Renal cortex interstitium (tissue), 11 donors: ENCODE results near the gene MAPK10. TPM values are rescaled to one million over a fixed set of nuclear protein-coding genes. Genes with fewer than 3 reads are reported as not detected.

Experiments
- DNase-seq, 11 donors: peaks; one replicate each; pipeline ENCODE4 v3.0.0-alpha.2; 2013; ENCODE audit warnings: low read depth in 9 of 11, low spot score in 4 of 11; ENCODE audit errors: extremely low read depth in 1 of 11
- polyA plus RNA-seq, 3 donors: library from polyadenylated mRNA; unstranded; fragments of 120-200 nt; gene quantifications; one replicate each; pipeline ENCODE4 v1.2.1, GENCODE V29; 2013; ENCODE audit not compliant: insufficient read length in 3 of 3

The MAPK10 gene
- polyA plus RNA-seq, 3 donors = 56.5 to 86.8 (median 68.5) TPM

- no peak for DNase-seq
These were observed 63.0 kb downstream of the MAPK10 start for GRCh38 chr4:86296865-86297264.

- DNase-seq = no peak
These were observed 65.0 kb downstream of the MAPK10 start for GRCh38 chr4:86294883-86295282.

- DNase-seq = no peak
These were observed 68.7 kb downstream of the MAPK10 start for GRCh38 chr4:86291180-86291579.

GRCh38 chr4:86286726-86287125, 73.1 kb downstream of the MAPK10 start:
- DNase-seq = no peak

- DNase-seq = no peak
These were observed 76.5 kb downstream of the MAPK10 start for GRCh38 chr4:86283371-86283770.

- no peak for DNase-seq
These were observed 79.6 kb downstream of the MAPK10 start for GRCh38 chr4:86280246-86280645.

- no peak for DNase-seq
These were observed 80.4 kb downstream of the MAPK10 start for GRCh38 chr4:86279293-86279960.

GRCh38 chr4:86278126-86278525, 81.7 kb downstream of the MAPK10 start:
- DNase-seq = no peak

- DNase-seq = no peak
These were observed 85.2 kb downstream of the MAPK10 start for GRCh38 chr4:86274642-86275041.

- DNase-seq = no peak
These were observed 87.2 kb downstream of the MAPK10 start for GRCh38 chr4:86272669-86273068.

GRCh38 chr4:86271057-86271456, 88.8 kb downstream of the MAPK10 start:
- DNase-seq = no peak

GRCh38 chr4:86269354-86269753, 90.5 kb downstream of the MAPK10 start:
- no peak for DNase-seq

- no peak for DNase-seq
These were observed 95.6 kb downstream of the MAPK10 start for GRCh38 chr4:86264241-86264640.

- no peak for DNase-seq
These were observed 98.2 kb downstream of the MAPK10 start for GRCh38 chr4:86261636-86262035.

- no peak for DNase-seq
These were observed 103.8 kb downstream of the MAPK10 start for GRCh38 chr4:86256086-86256485.

- DNase-seq = no peak
These were observed 109.2 kb downstream of the MAPK10 start for GRCh38 chr4:86250619-86251018.

- no peak for DNase-seq
These were observed 109.8 kb downstream of the MAPK10 start for GRCh38 chr4:86250006-86250405.

- DNase-seq = no peak
These were observed 110.8 kb downstream of the MAPK10 start for GRCh38 chr4:86249074-86249473.

- no peak for DNase-seq
These were observed 111.9 kb downstream of the MAPK10 start for GRCh38 chr4:86247906-86248305.

GRCh38 chr4:86247320-86247719, 112.5 kb downstream of the MAPK10 start:
- DNase-seq = no peak

GRCh38 chr4:86243750-86244149, 116.1 kb downstream of the MAPK10 start:
- DNase-seq = no peak
